HG02885 (cell line): ENCODE measurements around the gene SLC8B1.

ENCODE experiments used
- ATAC-seq: cut with Tn5 transposase; IDR thresholded peaks from one replicate; pipeline ENCODE4 v1.9.1; 2021; ENCODE audit warnings: mild to moderate bottlenecking; ENCODE audit not compliant: unreplicated experiment, poor library complexity

SLC8B1 gene

GRCh38 chr12:113297214-113297587 lies 37.7 kb downstream of the SLC8B1 start:
- ATAC-seq = no peak

GRCh38 chr12:113296557-113297213 lies 38.2 kb downstream of the SLC8B1 start:
- no peak for ATAC-seq

- ATAC-seq = no peak
These were observed 38.9 kb downstream of the SLC8B1 start for GRCh38 chr12:113295886-113296556.

- ATAC-seq = no peak
These were observed 41.8 kb downstream of the SLC8B1 start for GRCh38 chr12:113293100-113293499.

GRCh38 chr12:113292547-113292946 lies 42.4 kb downstream of the SLC8B1 start:
- ATAC-seq = no peak

GRCh38 chr12:113292091-113292490 lies 42.8 kb downstream of the SLC8B1 start:
- no peak for ATAC-seq

DNA sequence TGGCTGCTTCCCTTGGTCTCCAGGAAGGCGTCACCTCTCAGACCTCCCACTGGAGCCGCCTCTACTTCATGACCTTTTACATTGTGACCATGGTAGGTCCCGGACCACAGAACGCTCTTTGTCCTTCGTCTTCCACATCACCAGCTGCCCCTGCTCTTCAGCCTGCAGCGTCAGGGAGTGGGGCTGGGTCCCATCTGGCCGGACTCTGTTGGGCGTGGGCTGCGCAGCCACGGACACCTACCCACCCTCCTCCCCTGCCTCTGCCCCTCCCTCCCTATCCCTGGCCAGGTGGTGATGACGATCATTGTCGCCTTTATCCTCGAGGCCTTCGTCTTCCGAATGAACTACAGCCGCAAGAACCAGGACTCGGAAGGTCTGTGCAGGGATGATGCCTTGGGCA lies 43.3 kb downstream of the SLC8B1 start:
- no peak for ATAC-seq

GRCh38 chr12:113290506-113290905 lies 44.4 kb downstream of the SLC8B1 start:
- ATAC-seq = no peak

DNA sequence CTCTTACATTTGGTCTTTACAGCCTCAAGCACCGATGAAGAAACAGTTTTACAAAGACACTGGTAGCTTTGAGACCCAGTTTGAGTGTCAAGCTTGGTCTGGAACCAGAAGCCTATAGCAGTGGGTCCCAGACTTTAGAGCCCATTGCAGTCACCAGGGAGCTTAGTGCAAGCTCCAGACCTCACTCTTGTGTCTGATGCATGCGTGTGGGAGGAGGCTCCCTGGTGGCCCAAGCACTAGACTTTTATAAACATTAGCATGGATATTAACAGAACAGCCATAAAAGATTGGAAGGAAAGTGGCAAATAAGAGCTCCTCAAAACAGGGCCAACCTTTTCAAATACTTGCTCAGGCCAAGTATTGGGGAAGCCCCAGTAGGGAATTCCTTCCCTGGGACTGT lies 45.5 kb downstream of the SLC8B1 start:
- ATAC-seq = no peak

GRCh38 chr12:113287899-113288282 lies 47.0 kb downstream of the SLC8B1 start:
- ATAC-seq = no peak

GRCh38 chr12:113287146-113287898 lies 47.6 kb downstream of the SLC8B1 start:
- no peak for ATAC-seq

DNA sequence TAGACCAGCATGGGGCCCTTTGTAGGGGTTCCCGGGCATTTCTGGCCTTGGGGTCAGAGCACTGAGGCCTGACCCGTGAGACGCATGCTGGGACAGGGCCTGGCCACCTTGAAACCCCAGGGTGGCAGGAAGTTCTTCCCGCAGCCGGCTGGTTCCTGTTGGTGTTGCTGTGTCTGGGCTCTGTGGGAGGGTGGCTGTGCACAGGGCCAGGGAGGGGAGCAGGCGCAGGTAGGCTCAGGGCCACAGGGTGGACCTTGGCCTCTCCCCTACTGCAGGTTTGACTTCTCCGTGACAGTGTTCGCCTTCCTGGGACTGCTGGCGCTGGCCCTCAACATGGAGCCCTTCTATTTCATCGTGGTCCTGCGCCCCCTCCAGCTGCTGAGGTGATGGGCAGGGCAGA lies 48.2 kb downstream of the SLC8B1 start:
- no peak for ATAC-seq

GRCh38 chr12:113285679-113286610 lies 49.0 kb downstream of the SLC8B1 start:
- ATAC-seq = no peak

DNA sequence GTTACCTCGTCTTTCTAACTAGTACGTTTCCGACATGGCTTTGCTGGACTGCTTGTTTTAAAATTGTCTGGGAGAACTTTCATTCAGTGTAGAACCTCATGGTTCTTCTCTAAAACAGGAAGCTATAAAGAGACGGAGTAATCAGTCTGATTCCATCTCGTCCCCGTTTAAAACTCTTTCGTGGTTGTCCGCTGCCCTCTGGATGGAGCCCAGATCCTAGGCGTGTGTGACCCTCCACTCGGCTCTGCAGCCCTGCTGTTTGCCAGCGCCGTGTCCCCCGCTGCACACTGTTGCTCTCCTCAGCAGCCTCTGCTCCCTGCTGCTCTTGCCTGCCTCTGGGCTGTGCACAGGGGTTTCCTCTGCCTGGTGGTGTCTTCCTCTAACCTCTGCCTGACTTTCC lies 50.2 kb downstream of the SLC8B1 start:
- ATAC-seq = no peak

- no peak for ATAC-seq
These were observed 56.3 kb downstream of the SLC8B1 start for GRCh38 chr12:113278633-113279032.

DNA sequence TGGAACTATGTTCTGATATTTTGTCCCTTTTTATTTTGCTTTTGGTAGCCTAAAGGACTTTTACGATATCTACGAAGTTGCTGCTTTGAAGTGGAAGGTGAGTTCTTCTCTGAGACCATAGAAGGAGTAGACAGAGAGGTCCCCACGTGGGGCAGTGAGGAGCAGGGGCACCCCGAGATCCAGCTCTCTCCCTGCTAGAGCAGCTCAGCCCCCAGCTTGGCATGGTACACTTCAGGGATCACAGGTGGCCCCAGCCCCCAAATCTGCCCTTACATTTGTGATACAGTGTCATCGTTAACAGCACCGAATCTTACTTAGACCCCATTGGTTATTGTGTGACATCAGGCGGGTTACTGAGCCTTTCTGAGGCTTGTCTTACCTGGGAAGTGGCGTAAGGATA lies 56.8 kb downstream of the SLC8B1 start:
- no peak for ATAC-seq

DNA sequence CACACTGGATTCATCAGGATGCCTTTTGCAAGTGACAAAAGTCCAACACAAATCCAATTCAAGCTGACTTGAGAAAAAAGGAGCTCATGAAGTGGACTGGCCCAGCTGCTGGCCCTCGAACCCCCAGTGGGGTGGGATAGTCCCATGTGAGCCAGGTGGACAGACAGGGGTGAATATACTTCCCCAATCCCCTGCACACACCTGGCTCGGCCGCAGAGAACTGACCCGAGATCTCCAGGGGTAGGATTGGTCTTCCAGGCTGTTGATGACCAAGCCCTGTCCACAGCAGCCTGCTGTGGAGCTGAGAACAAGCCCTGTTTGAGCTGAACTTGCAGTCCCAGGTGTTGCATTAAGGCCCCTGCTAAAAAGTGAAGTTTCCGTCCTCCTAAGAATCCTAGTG lies 57.4 kb downstream of the SLC8B1 start:
- no peak for ATAC-seq

- ATAC-seq = no peak
These were observed 57.9 kb downstream of the SLC8B1 start for GRCh38 chr12:113276946-113277500.

DNA sequence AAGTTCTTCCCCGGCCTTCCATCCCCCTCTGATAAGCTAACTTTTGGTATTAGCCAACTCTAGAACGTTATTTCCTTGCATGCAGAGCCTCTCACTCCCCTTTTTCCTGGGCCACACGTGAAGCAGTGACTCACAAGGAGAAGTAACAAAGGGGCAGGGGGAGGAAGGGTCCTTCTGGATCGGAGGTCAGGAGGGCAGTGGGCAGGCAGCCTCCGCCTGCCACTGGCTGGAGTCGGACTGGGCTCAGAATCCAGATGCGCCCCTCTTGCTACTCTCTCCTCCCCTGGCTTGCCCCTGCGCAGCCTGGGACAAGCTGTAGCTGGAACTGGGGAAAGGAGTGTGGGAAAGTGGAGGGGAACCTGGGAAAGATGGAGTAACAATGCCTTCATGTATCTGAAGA lies 58.6 kb downstream of the SLC8B1 start:
- no peak for ATAC-seq

DNA sequence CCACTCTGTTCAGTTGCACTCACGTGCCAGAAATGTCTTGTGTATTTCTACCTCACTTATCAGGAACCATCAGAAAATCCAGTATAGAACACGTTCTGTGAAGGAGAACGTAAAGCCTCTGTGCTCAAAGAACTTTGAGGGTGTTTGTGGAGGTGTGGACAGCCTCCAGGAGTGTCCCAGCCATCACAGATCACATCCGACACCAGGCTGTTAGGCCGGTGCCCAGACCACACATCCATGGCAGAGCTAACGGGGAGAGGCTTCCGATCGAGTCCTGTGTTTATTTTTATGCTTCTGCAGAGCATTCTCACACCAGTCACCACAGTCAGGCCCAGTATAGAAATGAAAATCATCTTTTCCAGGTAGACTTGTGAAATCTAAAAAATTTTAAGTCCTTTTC lies 60.1 kb downstream of the SLC8B1 start:
- no peak for ATAC-seq
